Ovary (tissue), 3 donors: ENCODE measurements around the gene PACS2.
"Not testable (repeated sequence)": the region's sequence is repeated elsewhere in the genome, so short reads cannot be mapped to it uniquely, and the experiment has no call there.

ENCODE experiments used
- CTCF ChIP-seq, 3 donors: fragments of 450-650 bp in 2 of 3; fragments of 200-600 bp in 1 of 3; IDR thresholded peaks; one replicate each; pipeline versions ENCODE4 v1.5.1 to v1.8.0; 2016 to 2022; ENCODE audit warnings: antibody characterized with exemption in 3 of 3, mild to moderate bottlenecking in 1 of 3
- POLR2A ChIP-seq: fragments of 450-650 bp; IDR thresholded peaks from one replicate; pipeline ENCODE4 v1.6.1; 2017; ENCODE audit warnings: antibody characterized with exemption, mild to moderate bottlenecking, moderate library complexity
- donor health status: DM: no; HTN: no; CAD: no.

DNA sequence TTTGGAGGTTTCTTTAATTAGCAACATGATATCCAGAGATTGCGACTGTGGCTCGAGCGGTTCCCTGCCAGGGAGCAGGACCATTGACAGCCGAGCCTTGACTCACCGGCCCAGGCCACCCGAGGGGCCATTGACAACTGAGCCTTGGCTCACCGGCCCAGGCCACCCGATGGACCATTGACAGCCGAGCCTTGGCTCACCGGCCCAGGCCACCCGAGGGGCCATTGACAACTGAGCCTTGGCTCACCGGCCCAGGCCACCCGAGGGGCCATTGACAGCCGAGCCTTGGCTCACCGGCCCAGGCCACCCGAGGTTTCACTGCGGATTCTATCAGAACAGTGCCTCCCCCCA lies 13.1 kb downstream of the PACS2 start:
- TF ChIP-seq POLR2A; CTCF (IDR thresholded peaks at IDR 0.05): not testable (repeated sequence)
